Measurements from ENCODE around the gene PTGES3. TPM values are rescaled to one million over a fixed set of nuclear protein-coding genes. Genes with fewer than 3 reads are reported as not detected.

PTGES3 gene
- total and polyA plus RNA-seq, 12 donors: 43.7 to 139 (median 109) TPM

DNA sequence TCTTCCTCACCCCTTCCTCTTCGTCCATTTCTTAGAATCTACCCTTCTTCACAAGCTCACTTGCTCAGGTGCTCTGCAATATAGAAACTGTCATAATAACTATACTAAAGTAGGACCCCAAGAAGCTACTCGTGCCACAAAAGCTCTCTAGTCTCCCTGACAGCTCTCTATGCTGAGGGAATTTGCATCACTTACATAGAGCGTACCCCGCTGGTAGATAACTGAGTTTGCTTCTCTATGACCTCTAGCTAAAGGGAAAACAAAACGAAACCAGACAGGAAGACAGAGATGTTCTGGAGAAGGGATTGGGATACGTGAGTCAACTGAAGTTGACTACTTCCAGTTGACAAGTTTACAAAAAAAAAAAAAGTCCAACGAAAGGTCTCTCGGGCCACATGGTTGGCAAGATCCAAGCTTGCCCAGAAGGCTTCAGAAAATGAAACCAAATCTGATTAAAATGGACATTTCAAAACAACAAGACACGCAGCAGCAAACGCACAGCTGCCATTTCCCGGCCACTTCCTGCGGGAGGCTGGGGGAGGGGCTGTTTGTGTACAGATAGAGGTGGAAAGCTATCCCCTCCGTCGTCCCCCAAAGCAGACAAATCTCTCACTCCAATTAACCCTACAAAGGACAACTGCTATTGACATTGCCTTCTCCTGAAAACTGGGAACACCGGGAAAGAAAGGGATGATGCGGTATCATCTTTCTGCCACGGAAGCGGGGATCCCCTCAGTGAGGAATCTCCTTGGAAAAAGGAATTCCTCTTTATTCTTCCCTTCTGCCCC lies 59.2 kb downstream of the PTGES3 start:
- intact Hi-C loops (cut with DNase I): loop anchor here in 1 of 10 donors (5.0 kb wide), 1 partner anchor 107 kb away; the partner anchor contains the start of gene RBMS2
- TF ChIP-seq, protein P1, sequence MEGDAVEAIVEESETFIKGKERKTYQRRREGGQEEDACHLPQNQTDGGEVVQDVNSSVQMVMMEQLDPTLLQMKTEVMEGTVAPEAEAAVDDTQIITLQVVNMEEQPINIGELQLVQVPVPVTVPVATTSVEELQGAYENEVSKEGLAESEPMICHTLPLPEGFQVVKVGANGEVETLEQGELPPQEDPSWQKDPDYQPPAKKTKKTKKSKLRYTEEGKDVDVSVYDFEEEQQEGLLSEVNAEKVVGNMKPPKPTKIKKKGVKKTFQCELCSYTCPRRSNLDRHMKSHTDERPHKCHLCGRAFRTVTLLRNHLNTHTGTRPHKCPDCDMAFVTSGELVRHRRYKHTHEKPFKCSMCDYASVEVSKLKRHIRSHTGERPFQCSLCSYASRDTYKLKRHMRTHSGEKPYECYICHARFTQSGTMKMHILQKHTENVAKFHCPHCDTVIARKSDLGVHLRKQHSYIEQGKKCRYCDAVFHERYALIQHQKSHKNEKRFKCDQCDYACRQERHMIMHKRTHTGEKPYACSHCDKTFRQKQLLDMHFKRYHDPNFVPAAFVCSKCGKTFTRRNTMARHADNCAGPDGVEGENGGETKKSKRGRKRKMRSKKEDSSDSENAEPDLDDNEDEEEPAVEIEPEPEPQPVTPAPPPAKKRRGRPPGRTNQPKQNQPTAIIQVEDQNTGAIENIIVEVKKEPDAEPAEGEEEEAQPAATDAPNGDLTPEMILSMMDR (IDR thresholded peaks at IDR 0.05): no peak
- 0% methylated on average over 18 of the region's 18 CpGs for whole genome bisulfite sequencing, 2 donors
- Histone ChIP-seq H3K9me3 (no peaks in the 10 kb centered on the region), H3K27ac (peak overlapping the region; percentile 81 to 100 (median 96)), H3K27me3 (no peaks in the 10 kb centered on the region), H3K4me1 (peaks cover 29 to 82% (median 79%) of the 10 kb centered on the region in 9 donors), H3K4me3 (peak overlapping the region; percentile 65 to 100 (median 99)), H3K36me3 (peaks cover 0 to 32% (median 0%) of the 10 kb centered on the region in 9 donors)
- ATAC-seq (peak in 7 of 8 donors; percentile 14 to 54 (median 42)), DNase-seq (peak; percentile 65 to 70)

DNA sequence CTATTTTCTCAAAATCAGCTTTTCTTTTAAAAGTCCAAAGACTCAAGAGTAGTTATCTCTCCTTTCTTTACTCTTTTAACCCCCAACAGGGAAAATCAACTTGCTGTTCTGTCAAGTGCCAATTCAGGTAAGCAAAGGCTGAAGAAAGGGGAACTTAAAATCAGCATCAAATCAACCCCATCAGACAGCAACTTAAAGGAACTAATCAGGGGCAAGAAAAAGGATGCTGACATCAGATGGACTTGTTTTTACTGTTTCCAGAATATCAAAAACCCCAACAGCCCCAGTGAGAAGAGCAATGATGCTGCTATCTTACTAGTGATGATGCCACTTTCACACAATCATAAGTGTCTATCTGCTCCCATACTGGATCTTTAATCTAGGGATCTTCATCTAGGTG lies 61.4 kb downstream of the PTGES3 start:
- no peak for ATAC-seq
- TF ChIP-seq, protein P1 (IDR thresholded peaks at IDR 0.05): no peak
- Histone ChIP-seq H3K4me3 (no peak overlapping the region), H3K4me1 (peaks cover 22 to 80% (median 75%) of the 10 kb centered on the region in 9 donors), H3K36me3 (peaks cover 0 to 53% (median 5%) of the 10 kb centered on the region in 9 donors), H3K9me3 (no peaks in the 10 kb centered on the region), H3K27ac (peak overlapping the region in 1 of 10 donors; percentile 96), H3K27me3 (no peaks in the 10 kb centered on the region)
- intact Hi-C loops (cut with DNase I): loop anchor here in 1 of 10 donors (5.0 kb wide), 1 partner anchor 104 kb away; the partner anchor contains the start of gene RBMS2
- no peak for DNase-seq

DNA sequence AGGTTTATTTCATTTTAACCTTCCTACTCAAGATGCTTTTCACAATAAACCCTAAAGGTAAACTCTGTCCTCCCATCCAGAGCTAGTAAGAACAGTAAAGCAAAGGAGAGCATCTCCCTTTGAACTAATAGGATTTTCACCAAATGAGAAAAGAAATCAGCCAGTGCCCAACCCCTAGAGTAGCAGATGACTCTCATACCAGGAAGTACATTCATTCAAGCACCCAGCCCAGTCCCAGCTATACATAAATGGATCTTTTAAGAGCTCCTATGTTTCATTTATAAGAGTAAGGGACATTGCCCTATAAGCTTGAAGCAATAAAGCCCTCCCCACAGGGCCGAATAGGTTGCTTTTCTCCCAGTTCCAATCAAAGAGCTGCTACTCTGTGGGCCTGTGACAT lies 65.5 kb downstream of the PTGES3 start:
- no peak overlapping the region for H3K27ac ChIP-seq
- H3K9me3 ChIP-seq: no peaks in the 10 kb centered on the region
- ATAC-seq (no peak), DNase-seq (no peak)
- peaks cover 0 to 89% (median 13%) of the 10 kb centered on the region in 9 donors for H3K36me3 ChIP-seq
- no peak overlapping the region for H3K4me3 ChIP-seq
- intact Hi-C loops (cut with DNase I): no loop called here
- peaks cover 12 to 94% (median 72%) of the 10 kb centered on the region in 9 donors for H3K4me1 ChIP-seq
- TF ChIP-seq, protein P1 (IDR thresholded peaks at IDR 0.05): no peak
- H3K27me3 ChIP-seq: no peaks in the 10 kb centered on the region
- WGBS, 2 donors: 88 to 91% methylated on average over 1 of the region's 1 CpG

DNA sequence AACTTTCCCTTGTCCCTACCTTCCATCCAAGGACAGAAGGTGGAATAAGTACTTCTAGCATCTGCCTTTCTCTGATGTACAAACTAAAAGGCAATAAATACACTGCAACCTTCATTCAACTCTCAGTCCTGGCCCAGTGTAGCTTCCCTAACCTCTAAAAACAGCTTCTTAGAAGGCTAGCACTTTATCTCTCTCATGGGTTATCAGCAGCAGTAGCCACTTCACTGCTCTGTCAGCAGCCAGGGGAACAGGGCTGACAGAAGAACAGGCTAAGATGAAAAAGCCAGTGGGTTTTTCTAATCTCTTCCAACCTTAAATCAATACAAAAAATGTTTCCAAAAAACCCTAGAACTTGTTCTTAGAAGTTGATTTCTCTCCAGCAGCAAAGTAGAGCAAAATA lies 71.2 kb downstream of the PTGES3 start:
- Histone ChIP-seq H3K4me1 (peaks cover 7 to 69% (median 51%) of the 10 kb centered on the region in 9 donors), H3K27ac (peak overlapping the region in 8 of 10 donors; percentile 20 to 69 (median 54)), H3K9me3 (no peaks in the 10 kb centered on the region), H3K27me3 (no peaks in the 10 kb centered on the region), H3K4me3 (no peak overlapping the region), H3K36me3 (peaks cover 3 to 98% (median 59%) of the 10 kb centered on the region in 9 donors)
- TF ChIP-seq, protein P1 (IDR thresholded peaks at IDR 0.05): no peak
- DNase-seq (no peak), ATAC-seq (peak in 7 of 8 donors; percentile 49 to 87 (median 81))
- intact Hi-C loops (cut with DNase I): no loop called here
